ENCODE measurements around the gene SLC25A33. TPM values are rescaled to one million over a fixed set of nuclear protein-coding genes. Genes with fewer than 3 reads are reported as not detected.

The SLC25A33 gene
- total RNA-seq (2012; rRNA removed), result 6.3 TPM in 2 replicates

- peak within 1 kb of the TSS; percentile 91 for H3K4me3 ChIP-seq (ENCODE audit: low read length)
- peak within 1 kb of the TSS; percentile 85 for H3K9ac ChIP-seq (ENCODE audit: low read depth, low read length)
Measured at GRCh38 chr1:9539165-9539828, at the start of gene SLC25A33. Gene SLC25A33 (plus strand): TSS chr1:9539465. CDS start chr1:9539692, 227 bp downstream.

GRCh38 chr1:9490605-9491339, 48.5 kb upstream of the SLC25A33 start:
- Histone ChIP-seq H3K4me3 (ENCODE audit: low read length) (no peak overlapping the region), H3K9ac (ENCODE audit: low read depth, low read length) (no peak overlapping the region), H3K4me2 (ENCODE audit: low read length) (no peak overlapping the region)

More at GRCh38 chr1:9539165-9539828, at the start of gene SLC25A33:
- Histone ChIP-seq H3K4me1 (ENCODE audit: control insufficient read depth, insufficient read depth, low read length) (peaks cover 14% of the 10 kb centered on the region), H3K9me3 (replicated peaks; ENCODE audit: low read length) (no peaks in the 10 kb centered on the region), H3K27me3 (ENCODE audit: control insufficient read depth, insufficient read depth, low read length) (no peaks in the 10 kb centered on the region), H3K36me3 (ENCODE audit: insufficient read depth, low read length) (no peaks in the 10 kb centered on the region), H3K4me2 (ENCODE audit: low read length) (peak within 1 kb of the TSS; percentile 98)

GRCh38 chr1:9493326-9493725, 45.9 kb upstream of the SLC25A33 start:
- Histone ChIP-seq H3K36me3 (ENCODE audit: insufficient read depth, low read length) (no peaks in the 10 kb centered on the region), H3K4me3 (ENCODE audit: low read length) (no peak overlapping the region), H3K9ac (ENCODE audit: low read depth, low read length) (no peak overlapping the region), H3K4me2 (ENCODE audit: low read length) (no peak overlapping the region), H3K27me3 (ENCODE audit: control insufficient read depth, insufficient read depth, low read length) (peaks cover 8% of the 10 kb centered on the region), H3K4me1 (ENCODE audit: control insufficient read depth, insufficient read depth, low read length) (peaks cover 7% of the 10 kb centered on the region), H3K9me3 (replicated peaks; ENCODE audit: low read length) (no peaks in the 10 kb centered on the region)

More at GRCh38 chr1:9490605-9491339, 48.5 kb upstream of the SLC25A33 start:
- Histone ChIP-seq H3K36me3 (ENCODE audit: insufficient read depth, low read length) (no peaks in the 10 kb centered on the region), H3K4me1 (ENCODE audit: control insufficient read depth, insufficient read depth, low read length) (peaks cover 7% of the 10 kb centered on the region), H3K9me3 (replicated peaks; ENCODE audit: low read length) (no peaks in the 10 kb centered on the region), H3K27me3 (ENCODE audit: control insufficient read depth, insufficient read depth, low read length) (peaks cover 5% of the 10 kb centered on the region)

GRCh38 chr1:9494936-9495758, 44.1 kb upstream of the SLC25A33 start:
- H3K4me2 ChIP-seq (ENCODE audit: low read length), result peak overlapping the region; percentile 79
- peak overlapping the region; percentile 55 for H3K4me3 ChIP-seq (ENCODE audit: low read length)
- H3K4me1 ChIP-seq (ENCODE audit: control insufficient read depth, insufficient read depth, low read length), result peaks cover 7% of the 10 kb centered on the region
- no peaks in the 10 kb centered on the region for H3K9me3 ChIP-seq (replicated peaks; ENCODE audit: low read length)
- H3K9ac ChIP-seq (ENCODE audit: low read depth, low read length), result no peak overlapping the region
- no peaks in the 10 kb centered on the region for H3K36me3 ChIP-seq (ENCODE audit: insufficient read depth, low read length)
- H3K27me3 ChIP-seq (ENCODE audit: control insufficient read depth, insufficient read depth, low read length), result peaks cover 17% of the 10 kb centered on the region

- Histone ChIP-seq H3K36me3 (ENCODE audit: insufficient read depth, low read length) (no peaks in the 10 kb centered on the region), H3K4me2 (ENCODE audit: low read length) (peak overlapping the region; percentile 79), H3K9me3 (replicated peaks; ENCODE audit: low read length) (no peaks in the 10 kb centered on the region), H3K4me3 (ENCODE audit: low read length) (no peak overlapping the region), H3K9ac (ENCODE audit: low read depth, low read length) (no peak overlapping the region), H3K4me1 (ENCODE audit: control insufficient read depth, insufficient read depth, low read length) (peaks cover 7% of the 10 kb centered on the region), H3K27me3 (ENCODE audit: control insufficient read depth, insufficient read depth, low read length) (peaks cover 22% of the 10 kb centered on the region)
Measured at GRCh38 chr1:9495854-9496374, 43.4 kb upstream of the SLC25A33 start.

- Histone ChIP-seq H3K27me3 (ENCODE audit: control insufficient read depth, insufficient read depth, low read length) (peaks cover 36% of the 10 kb centered on the region), H3K4me2 (ENCODE audit: low read length) (no peak overlapping the region), H3K4me3 (ENCODE audit: low read length) (no peak overlapping the region), H3K9me3 (replicated peaks; ENCODE audit: low read length) (no peaks in the 10 kb centered on the region), H3K36me3 (ENCODE audit: insufficient read depth, low read length) (no peaks in the 10 kb centered on the region), H3K9ac (ENCODE audit: low read depth, low read length) (no peak overlapping the region), H3K4me1 (ENCODE audit: control insufficient read depth, insufficient read depth, low read length) (no peaks in the 10 kb centered on the region)
Measured at GRCh38 chr1:9500756-9501754, 38.2 kb upstream of the SLC25A33 start.

GRCh38 chr1:9503001-9503675, 36.1 kb upstream of the SLC25A33 start:
- Histone ChIP-seq H3K4me1 (ENCODE audit: control insufficient read depth, insufficient read depth, low read length) (no peaks in the 10 kb centered on the region), H3K27me3 (ENCODE audit: control insufficient read depth, insufficient read depth, low read length) (peaks cover 42% of the 10 kb centered on the region), H3K9ac (ENCODE audit: low read depth, low read length) (no peak overlapping the region), H3K9me3 (replicated peaks; ENCODE audit: low read length) (no peaks in the 10 kb centered on the region), H3K4me3 (ENCODE audit: low read length) (no peak overlapping the region), H3K4me2 (ENCODE audit: low read length) (no peak overlapping the region), H3K36me3 (ENCODE audit: insufficient read depth, low read length) (no peaks in the 10 kb centered on the region)

- Histone ChIP-seq H3K36me3 (ENCODE audit: insufficient read depth, low read length) (no peaks in the 10 kb centered on the region), H3K9me3 (replicated peaks; ENCODE audit: low read length) (no peaks in the 10 kb centered on the region)
Measured at GRCh38 chr1:9505143-9505542, 34.1 kb upstream of the SLC25A33 start.

GRCh38 chr1:9506901-9507300, 32.4 kb upstream of the SLC25A33 start:
- Histone ChIP-seq H3K4me2 (ENCODE audit: low read length) (no peak overlapping the region), H3K4me1 (ENCODE audit: control insufficient read depth, insufficient read depth, low read length) (no peaks in the 10 kb centered on the region), H3K27me3 (ENCODE audit: control insufficient read depth, insufficient read depth, low read length) (peaks cover 21% of the 10 kb centered on the region), H3K9ac (ENCODE audit: low read depth, low read length) (no peak overlapping the region), H3K36me3 (ENCODE audit: insufficient read depth, low read length) (no peaks in the 10 kb centered on the region), H3K4me3 (ENCODE audit: low read length) (no peak overlapping the region), H3K9me3 (replicated peaks; ENCODE audit: low read length) (no peaks in the 10 kb centered on the region)

More at GRCh38 chr1:9505143-9505542, 34.1 kb upstream of the SLC25A33 start:
- H3K4me3 ChIP-seq (ENCODE audit: low read length), result no peak overlapping the region
- H3K4me2 ChIP-seq (ENCODE audit: low read length), result no peak overlapping the region
- no peak overlapping the region for H3K9ac ChIP-seq (ENCODE audit: low read depth, low read length)
- H3K4me1 ChIP-seq (ENCODE audit: control insufficient read depth, insufficient read depth, low read length), result no peaks in the 10 kb centered on the region
- H3K27me3 ChIP-seq (ENCODE audit: control insufficient read depth, insufficient read depth, low read length), result peaks cover 32% of the 10 kb centered on the region

GRCh38 chr1:9510130-9510529, 29.1 kb upstream of the SLC25A33 start:
- Histone ChIP-seq H3K9ac (ENCODE audit: low read depth, low read length) (no peak overlapping the region), H3K4me3 (ENCODE audit: low read length) (no peak overlapping the region), H3K4me2 (ENCODE audit: low read length) (no peak overlapping the region)

More at GRCh38 chr1:9510130-9510529, 29.1 kb upstream of the SLC25A33 start:
- peaks cover 20% of the 10 kb centered on the region for H3K27me3 ChIP-seq (ENCODE audit: control insufficient read depth, insufficient read depth, low read length)
- H3K36me3 ChIP-seq (ENCODE audit: insufficient read depth, low read length), result no peaks in the 10 kb centered on the region
- H3K4me1 ChIP-seq (ENCODE audit: control insufficient read depth, insufficient read depth, low read length), result no peaks in the 10 kb centered on the region
- H3K9me3 ChIP-seq (replicated peaks; ENCODE audit: low read length), result no peaks in the 10 kb centered on the region
